AML-193 (cell line): ENCODE measurements around the gene GPBAR1.

Source experiments
- DNase-seq, 2 experiments: peaks; one replicate each; lab custom pipeline; 2025; lab: John Stamatoyannopoulos, UW

The GPBAR1 gene, protein sequence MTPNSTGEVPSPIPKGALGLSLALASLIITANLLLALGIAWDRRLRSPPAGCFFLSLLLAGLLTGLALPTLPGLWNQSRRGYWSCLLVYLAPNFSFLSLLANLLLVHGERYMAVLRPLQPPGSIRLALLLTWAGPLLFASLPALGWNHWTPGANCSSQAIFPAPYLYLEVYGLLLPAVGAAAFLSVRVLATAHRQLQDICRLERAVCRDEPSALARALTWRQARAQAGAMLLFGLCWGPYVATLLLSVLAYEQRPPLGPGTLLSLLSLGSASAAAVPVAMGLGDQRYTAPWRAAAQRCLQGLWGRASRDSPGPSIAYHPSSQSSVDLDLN

GRCh38 chr2:218260742-218261422 is at the start of gene GPBAR1:
Gene GPBAR1, plus strand, starts transcription at chr2:218261015. Its CDS starts 1,710 bp downstream, at chr2:218262725.
- DNase-seq, result no peak

DNA sequence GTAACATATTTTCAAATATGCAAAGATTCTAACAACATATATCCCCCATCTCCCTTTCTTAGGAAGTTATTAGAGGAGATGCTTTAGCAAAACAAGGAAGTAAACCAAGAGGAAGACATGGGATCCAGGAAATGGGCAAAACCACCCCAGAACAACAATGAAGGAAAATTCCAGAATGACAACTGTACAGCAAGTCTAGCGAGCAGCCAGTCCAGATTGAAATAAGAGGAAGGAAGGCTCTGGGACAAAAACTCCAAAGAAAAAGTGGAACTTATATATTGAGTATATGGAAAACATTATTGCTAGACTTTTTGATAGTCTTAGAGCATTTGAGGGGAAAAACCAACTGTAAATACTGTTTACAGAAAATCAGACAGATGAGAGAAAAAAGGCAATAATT is 46.7 kb upstream of the GPBAR1 start:
- DNase-seq, result no peak

DNA sequence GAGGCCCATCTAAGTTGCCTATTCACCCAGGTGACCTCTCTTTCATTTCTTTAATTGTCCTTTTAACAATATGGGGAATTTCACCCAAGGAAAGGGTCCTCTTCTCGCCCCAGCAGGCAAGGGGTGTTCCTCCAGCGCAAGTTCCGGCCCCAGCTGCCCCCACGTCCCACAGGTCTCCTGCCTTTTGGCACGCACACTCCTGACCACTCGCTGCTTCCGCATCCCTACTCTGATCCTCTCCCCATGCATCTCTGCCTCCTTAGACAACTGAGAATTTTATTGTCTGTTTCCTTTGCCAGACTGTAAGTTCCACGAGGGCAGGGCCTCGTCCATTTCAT is 44.5 kb upstream of the GPBAR1 start:
- DNase-seq, result no peak

DNA sequence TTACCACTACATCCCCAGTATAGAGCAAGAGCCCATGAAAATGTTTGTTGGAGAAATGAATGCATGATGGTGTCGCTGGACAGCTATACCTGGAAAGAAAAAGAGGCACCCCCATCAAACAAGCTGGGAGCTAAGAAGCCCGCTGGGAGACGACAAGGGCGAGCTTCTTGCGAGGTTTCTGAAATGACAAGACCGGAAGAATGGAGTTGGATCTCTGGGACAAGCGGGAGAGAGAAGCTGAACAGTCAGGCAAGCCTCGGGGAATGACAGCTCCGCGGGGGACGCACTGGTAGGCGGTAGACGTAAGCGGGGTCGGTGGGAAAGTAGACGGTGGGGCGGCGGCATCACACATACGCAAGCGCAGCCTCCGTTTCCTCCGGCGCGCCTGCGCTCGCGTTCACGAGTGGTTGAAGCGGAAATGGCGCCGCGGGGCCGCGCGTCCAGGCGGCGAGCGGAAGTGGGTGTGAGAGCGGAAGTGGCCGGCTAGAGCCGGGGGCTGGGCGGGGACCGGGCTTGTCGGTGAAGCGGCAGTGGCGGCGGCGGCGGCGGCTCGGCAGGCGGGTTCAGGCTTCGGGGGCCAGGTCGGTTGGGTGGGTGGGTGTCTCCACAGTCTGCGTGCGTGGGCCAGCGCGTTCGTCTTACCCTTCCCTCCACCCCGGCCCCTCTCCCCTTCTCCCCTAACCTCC is 44.0 kb upstream of the GPBAR1 start, which contains the start of gene ARPC2:
ARPC2 (plus strand) TSS at position 516 of the 686 bp plus-strand sequence. CDS start 282 bp downstream, outside the sequence.
- peak; percentile 85 to 88 for DNase-seq

- peak; percentile 18 to 23 for DNase-seq
These were observed 43.2 kb upstream of the GPBAR1 start for GRCh38 chr2:218217360-218218267.

GRCh38 chr2:218218268-218219185 is 42.3 kb upstream of the GPBAR1 start:
- peak; percentile 71 to 74 for DNase-seq

GRCh38 chr2:218219934-218220333 is 40.9 kb upstream of the GPBAR1 start:
- peak in 1 of 2 experiments; percentile 25 for DNase-seq

GRCh38 chr2:218221000-218221399 is 39.8 kb upstream of the GPBAR1 start:
- peak in 1 of 2 experiments; percentile 7 for DNase-seq

- DNase-seq, result no peak
These were observed 37.8 kb upstream of the GPBAR1 start for GRCh38 chr2:218223046-218223445.

- no peak for DNase-seq
These were observed 36.6 kb upstream of the GPBAR1 start for GRCh38 chr2:218224186-218224585.

DNA sequence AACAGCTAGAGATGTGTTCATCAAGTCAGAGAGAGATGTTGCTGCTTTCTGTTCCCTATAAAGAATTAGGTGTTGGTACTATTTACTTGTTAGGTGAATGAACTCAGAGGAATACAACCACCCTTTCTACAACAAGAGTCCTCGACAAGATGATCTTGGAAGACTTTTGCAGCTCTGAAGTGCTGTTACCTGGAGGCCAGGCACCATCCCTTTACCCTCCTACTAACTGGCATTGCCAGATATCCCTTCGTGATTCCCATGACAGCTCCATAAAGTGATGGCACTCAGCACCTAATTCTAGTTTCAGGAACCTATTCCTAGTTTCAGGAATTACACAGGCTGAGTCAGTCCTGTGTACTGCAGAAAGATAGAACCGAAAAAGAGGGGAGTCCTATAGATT is 33.9 kb upstream of the GPBAR1 start:
- DNase-seq, result no peak

DNA sequence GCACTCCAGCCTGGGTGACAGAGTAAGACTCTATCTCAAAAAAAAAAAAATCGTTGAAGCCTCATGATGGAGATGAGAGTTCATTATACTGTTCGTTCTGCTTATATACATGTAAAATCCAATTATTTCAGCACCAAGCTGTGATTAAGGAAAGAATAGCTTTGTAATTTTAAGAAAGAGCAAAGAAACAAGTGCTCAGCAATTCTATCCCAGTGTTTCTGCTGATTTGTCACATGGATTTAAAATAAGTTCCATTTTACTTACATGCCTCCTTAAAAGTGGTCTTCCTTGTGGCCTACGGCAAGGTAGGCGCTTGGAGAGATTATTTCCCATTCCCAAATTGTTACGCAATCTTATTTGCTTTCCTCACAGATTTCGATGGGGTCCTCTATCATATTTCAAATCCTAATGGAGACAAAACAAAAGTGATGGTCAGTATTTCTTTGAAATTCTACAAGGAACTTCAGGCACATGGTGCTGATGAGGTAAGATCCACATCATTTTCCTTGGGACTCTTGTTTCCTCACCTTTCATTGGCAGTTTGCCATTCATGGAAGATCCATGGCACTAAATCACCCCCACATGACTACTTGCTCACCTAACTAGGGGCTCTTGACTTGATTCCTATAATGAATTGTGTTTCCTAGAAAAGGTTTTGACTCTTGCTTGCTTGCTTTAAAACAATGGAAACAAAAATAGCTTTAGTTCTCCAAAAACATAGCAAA is 32.3 kb upstream of the GPBAR1 start:
- DNase-seq, result no peak

- peak; percentile 88 to 91 for DNase-seq
These were observed 31.6 kb upstream of the GPBAR1 start for GRCh38 chr2:218229239-218229638.

GRCh38 chr2:218229851-218230250 is 31.0 kb upstream of the GPBAR1 start:
- no peak for DNase-seq

- DNase-seq, result no peak
These were observed 29.9 kb upstream of the GPBAR1 start for GRCh38 chr2:218230882-218231281.

DNA sequence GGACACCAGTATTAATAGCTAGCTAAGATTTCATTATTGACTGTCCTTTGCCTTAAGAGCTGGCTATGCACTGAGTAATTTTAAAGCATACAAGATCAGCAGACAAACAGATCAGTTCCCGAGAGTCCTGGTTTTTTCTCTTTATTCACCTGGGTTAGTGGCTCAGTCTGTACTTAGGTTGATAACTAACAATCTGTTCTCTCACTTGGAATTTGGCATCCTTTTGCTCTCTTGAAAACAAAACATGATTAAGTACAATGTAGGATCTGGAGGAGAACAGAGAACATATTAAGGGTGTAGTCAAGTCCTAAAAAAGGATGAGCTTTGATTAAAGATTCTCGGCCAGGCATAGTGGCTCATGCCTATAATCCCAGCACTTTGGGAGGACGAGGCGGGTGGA is 27.3 kb upstream of the GPBAR1 start:
- no peak for DNase-seq

DNA sequence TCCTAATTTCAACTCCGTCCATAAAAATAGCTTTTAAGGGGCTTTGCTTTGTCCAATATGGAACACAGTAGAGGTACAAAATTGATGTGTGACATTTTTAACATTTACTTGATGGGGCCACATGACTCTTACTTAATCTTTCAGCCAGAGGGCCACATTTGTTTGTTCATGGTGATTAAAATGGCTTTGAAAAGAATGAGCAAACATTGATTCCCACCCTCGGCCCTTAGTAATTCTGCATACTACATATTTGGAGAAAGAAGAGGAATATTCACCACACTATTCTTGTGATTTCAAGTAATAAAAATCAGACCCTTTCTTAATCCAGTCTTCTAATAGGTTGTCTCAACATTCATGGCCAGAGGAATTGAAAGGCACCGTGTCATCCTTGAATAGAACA is 26.3 kb upstream of the GPBAR1 start:
- DNase-seq, result no peak

- DNase-seq, result no peak
These were observed 25.8 kb upstream of the GPBAR1 start for GRCh38 chr2:218235017-218235416.

DNA sequence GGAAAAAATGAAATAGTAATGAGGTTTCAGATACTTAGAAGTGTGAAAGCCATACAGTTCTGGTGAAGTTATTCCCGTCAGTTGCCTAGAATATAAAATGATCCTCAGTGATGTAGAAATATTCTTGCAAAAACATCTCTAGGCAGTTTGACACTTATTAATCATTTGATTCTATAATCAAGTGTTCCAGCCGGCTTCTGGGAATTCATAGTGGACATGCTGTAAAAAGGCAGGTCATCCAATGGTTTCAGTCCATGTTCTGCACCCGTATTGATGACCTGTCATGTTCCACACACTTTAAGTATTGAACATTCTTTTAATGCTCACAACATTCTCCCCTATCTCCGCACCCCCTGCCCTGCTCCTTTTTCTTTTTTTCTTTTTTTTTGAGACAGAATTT is 24.0 kb upstream of the GPBAR1 start:
- DNase-seq, result no peak

DNA sequence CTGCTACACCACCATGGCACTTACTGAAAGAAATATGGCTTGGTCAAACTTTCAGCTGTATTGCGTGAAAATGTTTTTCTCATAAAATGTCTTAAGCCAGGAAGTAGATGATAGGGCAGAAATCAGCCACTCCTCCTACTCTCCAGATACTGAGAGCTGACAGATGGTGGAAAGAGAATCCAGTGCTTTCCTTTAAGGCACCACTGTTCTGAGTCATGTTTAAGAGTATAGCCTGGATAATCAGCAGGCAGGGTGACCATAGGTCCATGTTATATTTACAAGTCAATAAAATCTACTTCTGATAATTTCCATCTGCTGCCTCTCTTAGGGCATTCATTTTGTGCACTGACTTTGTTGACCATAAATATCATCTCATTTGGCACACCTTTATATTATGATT is 21.9 kb upstream of the GPBAR1 start:
- DNase-seq, result no peak
